H9 (cell line): ENCODE data around the gene KHNYN. TPM values are rescaled to one million over a fixed set of nuclear protein-coding genes. Genes with fewer than 3 reads are reported as not detected.
"Not testable (repeated sequence)": the region's sequence is repeated elsewhere in the genome, so short reads cannot be mapped to it uniquely, and the experiment has no call there.

Experiments
- DNase-seq: peaks from one replicate; pipeline ENCODE4 v3.0.0-alpha.2; 2017
- H2AFZ ChIP-seq: one replicate; pipeline ENCODE4 v1.6.1; 2013; ENCODE audit warnings: mild to moderate bottlenecking, low read length, control low read depth, moderate library complexity
- H2AK5ac ChIP-seq: 2 replicates; pipeline ENCODE4 v1.6.1; 2013; ENCODE audit warnings: low read length, control low read depth, mixed read lengths; ENCODE audit not compliant: insufficient read length
- H2BK120ac ChIP-seq: one replicate; pipeline ENCODE4 v1.6.1; 2013; ENCODE audit warnings: low read depth, mild to moderate bottlenecking, low read length, control low read depth, inconsistent platforms; ENCODE audit not compliant: poor library complexity, severe bottlenecking
- H2BK12ac ChIP-seq: 2 replicates; pipeline ENCODE4 v1.6.1; 2013; ENCODE audit warnings: low read length, control low read depth, mixed read lengths, low read depth; ENCODE audit not compliant: insufficient read length
- H2BK15ac ChIP-seq: 2 replicates; pipeline ENCODE4 v1.6.1; 2013; ENCODE audit warnings: low read depth, low read length, control low read depth
- H2BK20ac ChIP-seq: one replicate; pipeline ENCODE4 v1.6.1; 2013; ENCODE audit warnings: low read depth, mild to moderate bottlenecking, low read length, control low read depth, inconsistent platforms; ENCODE audit not compliant: poor library complexity, severe bottlenecking
- H2BK5ac ChIP-seq: 2 replicates; pipeline ENCODE4 v1.6.1; 2013; ENCODE audit warnings: low read length, control low read depth, mixed read lengths; ENCODE audit not compliant: insufficient read length
- H3K14ac ChIP-seq: 2 replicates; pipeline ENCODE4 v1.6.1; 2013; ENCODE audit warnings: low read length, control low read depth; ENCODE audit not compliant: insufficient read depth
- H3K18ac ChIP-seq: 2 replicates; pipeline ENCODE4 v1.6.1; 2013; ENCODE audit warnings: low read depth, mild to moderate bottlenecking, mixed read lengths, low read length, control low read depth; ENCODE audit not compliant: insufficient read length
- H3K23ac ChIP-seq: 2 replicates; pipeline ENCODE4 v1.6.1; 2013; ENCODE audit warnings: low read length, control low read depth, mixed read lengths, low read depth; ENCODE audit not compliant: insufficient read length
- H3K23me2 ChIP-seq: 2 replicates; pipeline ENCODE4 v1.6.1; 2013; ENCODE audit warnings: low read depth, mild to moderate bottlenecking, mixed read lengths, low read length, control low read depth; ENCODE audit not compliant: insufficient read length, poor library complexity, severe bottlenecking
- H3K27ac ChIP-seq: 2 replicates; pipeline ENCODE4 v1.5.1; 2013; ENCODE audit warnings: low read length, control low read depth, mixed read lengths, low read depth; ENCODE audit not compliant: insufficient read length
- H3K27me3 ChIP-seq: 2 replicates; pipeline ENCODE4 v1.6.1; 2013; ENCODE audit warnings: low read length, control low read depth, inconsistent platforms; ENCODE audit not compliant: insufficient read depth
- H3K4ac ChIP-seq: 2 replicates; pipeline ENCODE4 v1.6.1; 2013; ENCODE audit warnings: low read depth, mild to moderate bottlenecking, control low read depth, inconsistent platforms, low read length, moderate library complexity
- H3K4me1 ChIP-seq: 2 replicates; pipeline ENCODE4 v1.6.1; 2013; ENCODE audit warnings: low read length, control low read depth, inconsistent platforms; ENCODE audit not compliant: insufficient read depth
- H3K4me2 ChIP-seq: 2 replicates; pipeline ENCODE4 v1.6.1; 2013; ENCODE audit warnings: low read length, control low read depth, mixed read lengths; ENCODE audit not compliant: insufficient read length, insufficient read depth
- H3K56ac ChIP-seq: 2 replicates; pipeline ENCODE4 v1.6.1; 2013; ENCODE audit warnings: low read depth, mild to moderate bottlenecking, mixed read lengths, low read length, control low read depth; ENCODE audit not compliant: insufficient read length
- H3K79me1 ChIP-seq: 2 replicates; pipeline ENCODE4 v1.6.1; 2013; ENCODE audit warnings: low read depth, mild to moderate bottlenecking, moderate library complexity, low read length, control low read depth, inconsistent platforms; ENCODE audit not compliant: insufficient read depth, poor library complexity, severe bottlenecking
- H3K79me2 ChIP-seq: 2 replicates; pipeline ENCODE4 v1.6.1; 2013; ENCODE audit warnings: low read length, control low read depth, inconsistent platforms; ENCODE audit not compliant: insufficient read depth
- H3K9ac ChIP-seq: 2 replicates; pipeline ENCODE4 v1.6.1; 2013; ENCODE audit warnings: low read length, control low read depth, mixed read lengths; ENCODE audit not compliant: insufficient read length; ENCODE audit errors: extremely low read depth
- H3K9me3 ChIP-seq: one replicate; pipeline ENCODE4 v1.6.1; 2013; ENCODE audit warnings: low read depth, low read length, inconsistent platforms; ENCODE audit not compliant: control insufficient read depth
- H3T11ph ChIP-seq: one replicate; pipeline ENCODE4 v1.6.1; 2013; ENCODE audit warnings: mild to moderate bottlenecking, low read length, control low read depth, inconsistent platforms
- H4K20me1 ChIP-seq: one replicate; pipeline ENCODE4 v1.6.1; 2013; ENCODE audit not compliant: control insufficient read depth, insufficient read length, insufficient read depth
- H4K5ac ChIP-seq: 2 replicates; pipeline ENCODE4 v1.6.1; 2013; ENCODE audit warnings: low read depth, mild to moderate bottlenecking, mixed read lengths, low read length, control low read depth; ENCODE audit not compliant: insufficient read length
- H4K8ac ChIP-seq: replicated peaks from 2 replicates; pipeline ENCODE4 v1.6.1; 2013; ENCODE audit warnings: low read length, control low read depth, mixed read lengths, low read depth; ENCODE audit not compliant: insufficient read length
- H4K91ac ChIP-seq: 2 replicates; pipeline ENCODE4 v1.6.1; 2013; ENCODE audit warnings: low read depth, mild to moderate bottlenecking, moderate library complexity, mixed read lengths, low read length, control low read depth; ENCODE audit not compliant: insufficient read length
- H3K27ac Mint-ChIP-seq, 3 experiments: 2 replicates in 2 of 3; 3 replicates in 1 of 3; pipeline ENCODE4 v1.8.0; 2020 to 2021; ENCODE audit warnings: mixed read lengths in 3 of 3, mild to moderate bottlenecking in 1 of 3, moderate library complexity in 1 of 3
- H3K27me3 Mint-ChIP-seq: 2 replicates; pipeline ENCODE4 v1.8.0; 2021; ENCODE audit warnings: low read depth, mild to moderate bottlenecking, moderate library complexity, mixed read lengths
- H3K36me3 Mint-ChIP-seq, 3 experiments: 2 replicates in 2 of 3; 3 replicates in 1 of 3; pipeline ENCODE4 v1.8.0; 2020 to 2021; ENCODE audit warnings: low read depth in 3 of 3, mixed read lengths in 3 of 3; ENCODE audit not compliant: insufficient read depth in 1 of 3
- H3K4me1 Mint-ChIP-seq, 2 experiments: 2 replicates each; pipeline ENCODE4 v1.8.0; 2020; ENCODE audit warnings: mixed read lengths in 2 of 2
- H3K4me3 Mint-ChIP-seq, 2 experiments: 2 replicates in 1 of 2; 3 replicates in 1 of 2; pipeline ENCODE4 v1.8.0; 2020 to 2021; ENCODE audit warnings: mild to moderate bottlenecking in 2 of 2, mixed read lengths in 2 of 2, moderate library complexity in 1 of 2
- H3K9me3 Mint-ChIP-seq, 2 experiments: 2 replicates in 1 of 2; 3 replicates in 1 of 2; pipeline ENCODE4 v1.8.0; 2020; ENCODE audit warnings: mild to moderate bottlenecking in 2 of 2, mixed read lengths in 2 of 2, moderate library complexity in 1 of 2
- CTCF ChIP-seq: fragments of 200-600 bp; sonication (generic); conservative IDR thresholded peaks from 3 replicates; pipeline ENCODE4 v1.8.0; 2021; ENCODE audit warnings: antibody characterized with exemption, mild to moderate bottlenecking
- WGBS: extraction: QIAGEN DNeasy Blood & Tissue Kit; methylation state at CpG from one replicate; pipeline ENCODE4 v1.1.7; 2013; ENCODE audit warnings: missing lambda C conversion rate, low lambda C conversion rate, mixed read lengths; ENCODE audit not compliant: insufficient read length; ENCODE audit errors: extremely low coverage; 5-methylcytosine and 5-hydroxymethylcytosine counted together
- total RNA-seq: library from RNA; stranded (reverse); gene quantifications from 2 replicates; pipeline ENCODE4 v1.2.1, GENCODE V29; 2021

The KHNYN gene
- total RNA-seq, 1 experiment from 2014 or later: 30.0 TPM

DNA sequence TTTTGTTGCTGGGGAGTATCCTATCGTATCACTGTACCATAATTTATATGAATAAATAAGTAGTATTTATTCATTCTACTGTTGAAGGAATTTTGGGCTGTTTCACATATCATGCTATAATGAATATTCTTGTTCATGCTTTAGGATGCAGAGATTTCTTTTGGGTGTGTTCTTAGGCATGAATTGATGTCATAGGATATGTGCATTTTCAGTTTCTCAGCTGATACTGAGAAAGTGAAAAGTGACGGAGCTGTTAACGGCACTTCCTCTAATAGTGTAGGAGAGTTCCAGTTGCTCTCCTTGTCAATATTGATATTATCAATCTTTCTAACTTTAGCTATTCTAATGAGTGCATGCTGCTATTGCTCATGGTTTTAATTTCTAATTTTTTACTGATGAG is 36.1 kb downstream of the KHNYN start:
- Histone ChIP-seq H3K79me2 (no peaks in the 10 kb centered on the region), H2BK5ac (no peak overlapping the region), H3K4me1 (no peaks in the 10 kb centered on the region), H3K79me1 (no peaks in the 10 kb centered on the region), H3K27ac (no peak overlapping the region), H4K91ac (no peak overlapping the region), H2AK5ac (no peak overlapping the region), H3T11ph (no peak overlapping the region), H3K18ac (no peak overlapping the region), H4K20me1 (no peaks in the 10 kb centered on the region), H4K5ac (no peak overlapping the region), H3K23ac (no peak overlapping the region), H3K9ac (no peak overlapping the region), H2AFZ (no peak overlapping the region), H3K14ac (no peak overlapping the region), H2BK20ac (no peak overlapping the region), H3K27me3 (no peaks in the 10 kb centered on the region), H2BK120ac (no peak overlapping the region), H4K8ac (no peak overlapping the region), H3K9me3 (no peaks in the 10 kb centered on the region), H2BK12ac (no peak overlapping the region), H3K4me2 (no peak overlapping the region), H3K4ac (no peak overlapping the region), H3K56ac (no peak overlapping the region), H3K23me2 (no peaks in the 10 kb centered on the region), H2BK15ac (no peak overlapping the region)
- Mint-ChIP-seq H3K36me3 (no peaks in the 10 kb centered on the region), H3K4me3 (no peak overlapping the region), H3K27ac (no peak overlapping the region), H3K27me3 (peaks cover 1% of the 10 kb centered on the region; the same call in 1 of the 2 replicates), H3K9me3 (peaks cover 0 to 4% of the 10 kb centered on the region in 2 experiments; a peak in 1 of 5 replicates), H3K4me1 (no peaks in the 10 kb centered on the region)
- DNase-seq: no peak
- no CpG with 5 or more reads among the region's 3 CpGs for WGBS
- no peak for TF ChIP-seq CTCF

- H3K9ac ChIP-seq, H3K9me3 Mint-ChIP-seq, H3K4me1 Mint-ChIP-seq, H3K27ac Mint-ChIP-seq, H3K4me2 ChIP-seq, H2AK5ac ChIP-seq, H3K27me3 Mint-ChIP-seq, H3K4me3 Mint-ChIP-seq, H2BK20ac ChIP-seq, H3K23ac ChIP-seq, H2BK15ac ChIP-seq, H3K4me1 ChIP-seq, H3K9me3 ChIP-seq, H3K27me3 ChIP-seq, H4K8ac ChIP-seq, H2AFZ ChIP-seq, H3K27ac ChIP-seq, H4K91ac ChIP-seq, H3K18ac ChIP-seq, H4K5ac ChIP-seq, H4K20me1 ChIP-seq, H2BK12ac ChIP-seq, H2BK5ac ChIP-seq, H3T11ph ChIP-seq, H3K14ac ChIP-seq, H3K56ac ChIP-seq, H3K79me2 ChIP-seq, H3K23me2 ChIP-seq, DNase-seq, H3K36me3 Mint-ChIP-seq, H2BK120ac ChIP-seq, H3K79me1 ChIP-seq, H3K4ac ChIP-seq: not testable (repeated sequence)
- WGBS: no CpG with 5 or more reads among the region's 2 CpGs
These were observed 40.7 kb downstream of the KHNYN start for GRCh38 chr14:24470450-24470849.
